Calu3 (cell line): ENCODE data around the gene CDC42SE2. TPM values are rescaled to one million over a fixed set of nuclear protein-coding genes. Genes with fewer than 3 reads are reported as not detected.

Experiments
- BruUV-seq: library from RNA; stranded (reverse); fragments of 400-500 nt; replicated peaks from 2 replicates; lab custom pipeline; 2021; lab: Mats Ljungman, UMichigan
- CTCF ChIA-PET: fragments of 300-600 bp; sonication (Branson Sonifier 250); formaldehyde crosslinking; loops from one replicate; lab custom pipeline; 2022; ENCODE audit warnings: antibody characterized with exemption; lab: Charles Lee
- DNase-seq: peaks from one replicate; pipeline ENCODE4 v3.0.0; 2022
- H3K27ac Mint-ChIP-seq: one replicate; pipeline ENCODE4 v1.8.0; 2022; ENCODE audit warnings: mixed read lengths; ENCODE audit not compliant: unreplicated experiment
- H3K27me3 Mint-ChIP-seq: one replicate; pipeline ENCODE4 v1.8.0; 2022; ENCODE audit warnings: mixed read lengths; ENCODE audit not compliant: unreplicated experiment
- H3K36me3 Mint-ChIP-seq: one replicate; pipeline ENCODE4 v1.8.0; 2022; ENCODE audit warnings: mild to moderate bottlenecking, moderate library complexity, mixed read lengths; ENCODE audit not compliant: insufficient read depth, unreplicated experiment
- H3K4me1 Mint-ChIP-seq: one replicate; pipeline ENCODE4 v1.8.0; 2022; ENCODE audit warnings: mild to moderate bottlenecking, low read depth, mixed read lengths; ENCODE audit not compliant: unreplicated experiment
- H3K4me3 Mint-ChIP-seq: one replicate; pipeline ENCODE4 v1.8.0; 2022; ENCODE audit warnings: mild to moderate bottlenecking, low read depth, moderate library complexity, mixed read lengths; ENCODE audit not compliant: unreplicated experiment
- H3K9me3 Mint-ChIP-seq: one replicate; pipeline ENCODE4 v1.8.0; 2022; ENCODE audit warnings: low read depth, mixed read lengths; ENCODE audit not compliant: unreplicated experiment
- intact Hi-C: fragments of 100-400 bp; cut with micrococcal nuclease; formaldehyde crosslinking; loops from one replicate; pipeline ENCODE4 v1.10.0; 2022; ENCODE audit not compliant: unreplicated experiment
- total RNA-seq: library from RNA; stranded (reverse); gene quantifications from 2 replicates; pipeline ENCODE4 v1.2.3, GENCODE V29; 2022
- TF ChIP-seq, protein P1 (sequence below): fragments of 200-600 bp; IDR thresholded peaks from one replicate; pipeline ENCODE4 v1.8.0; 2022; ENCODE audit warnings: antibody characterized with exemption; ENCODE audit not compliant: unreplicated experiment

Gene CDC42SE2
- total RNA-seq, 1 experiment from 2014 or later: 63.9 TPM

GRCh38 chr5:131289738-131290137, 25.9 kb downstream of the CDC42SE2 start:
- no TSS peak for BruUV-seq
- intact Hi-C loops: no loop called here
- Mint-ChIP-seq H3K27me3 (no peaks in the 10 kb centered on the region), H3K27ac (peak overlapping the region; percentile 48), H3K4me3 (peak overlapping the region; percentile 59), H3K36me3 (peaks cover 25% of the 10 kb centered on the region), H3K9me3 (no peaks in the 10 kb centered on the region), H3K4me1 (peaks cover 10% of the 10 kb centered on the region)
- CTCF ChIA-PET: interaction anchor here (0.7 kb wide), 3 partner anchors 30 to 461 kb away, joined by 3 to 4 read pairs (median 3); no protein-coding TSS in a partner anchor
- DNase-seq: no peak
- TF ChIP-seq, protein P1, sequence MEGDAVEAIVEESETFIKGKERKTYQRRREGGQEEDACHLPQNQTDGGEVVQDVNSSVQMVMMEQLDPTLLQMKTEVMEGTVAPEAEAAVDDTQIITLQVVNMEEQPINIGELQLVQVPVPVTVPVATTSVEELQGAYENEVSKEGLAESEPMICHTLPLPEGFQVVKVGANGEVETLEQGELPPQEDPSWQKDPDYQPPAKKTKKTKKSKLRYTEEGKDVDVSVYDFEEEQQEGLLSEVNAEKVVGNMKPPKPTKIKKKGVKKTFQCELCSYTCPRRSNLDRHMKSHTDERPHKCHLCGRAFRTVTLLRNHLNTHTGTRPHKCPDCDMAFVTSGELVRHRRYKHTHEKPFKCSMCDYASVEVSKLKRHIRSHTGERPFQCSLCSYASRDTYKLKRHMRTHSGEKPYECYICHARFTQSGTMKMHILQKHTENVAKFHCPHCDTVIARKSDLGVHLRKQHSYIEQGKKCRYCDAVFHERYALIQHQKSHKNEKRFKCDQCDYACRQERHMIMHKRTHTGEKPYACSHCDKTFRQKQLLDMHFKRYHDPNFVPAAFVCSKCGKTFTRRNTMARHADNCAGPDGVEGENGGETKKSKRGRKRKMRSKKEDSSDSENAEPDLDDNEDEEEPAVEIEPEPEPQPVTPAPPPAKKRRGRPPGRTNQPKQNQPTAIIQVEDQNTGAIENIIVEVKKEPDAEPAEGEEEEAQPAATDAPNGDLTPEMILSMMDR: no peak

DNA sequence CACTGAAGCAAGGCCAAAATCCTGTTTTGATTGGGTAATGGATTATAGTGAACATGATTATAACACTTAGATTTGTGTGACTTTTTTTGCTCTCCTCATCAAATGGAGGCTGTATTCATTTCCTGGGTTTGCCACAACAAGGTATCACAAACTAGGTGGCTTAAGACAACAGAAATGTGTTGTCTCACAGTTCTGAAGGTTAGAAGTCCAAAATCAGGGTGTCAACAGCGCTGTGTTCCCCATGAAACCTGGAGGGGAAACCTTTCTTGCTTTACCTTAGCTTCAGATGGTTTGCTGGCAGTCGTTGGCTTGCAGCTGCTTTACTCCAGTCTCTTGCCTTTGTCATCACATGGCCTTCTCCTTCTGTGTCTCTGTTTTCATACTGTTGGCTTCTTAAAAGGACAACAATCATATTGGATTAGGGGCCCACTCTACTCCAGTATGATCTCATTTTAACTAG, 32.4 kb downstream of the CDC42SE2 start:
- Mint-ChIP-seq H3K4me3 (no peak overlapping the region), H3K27me3 (no peaks in the 10 kb centered on the region), H3K9me3 (no peaks in the 10 kb centered on the region), H3K36me3 (peaks cover 15% of the 10 kb centered on the region), H3K4me1 (peaks cover 9% of the 10 kb centered on the region), H3K27ac (no peak overlapping the region)
- TF ChIP-seq, protein P1: no peak
- intact Hi-C loops: no loop called here
- CTCF ChIA-PET: no interaction called here
- no peak for DNase-seq
- no TSS peak for BruUV-seq

- Mint-ChIP-seq H3K4me1 (peaks cover 14% of the 10 kb centered on the region), H3K4me3 (no peak overlapping the region), H3K36me3 (peaks cover 15% of the 10 kb centered on the region), H3K27me3 (no peaks in the 10 kb centered on the region), H3K27ac (no peak overlapping the region), H3K9me3 (no peaks in the 10 kb centered on the region)
- intact Hi-C loops: no loop called here
- BruUV-seq: no TSS peak
- DNase-seq: no peak
- CTCF ChIA-PET: no interaction called here
- TF ChIP-seq, protein P1: no peak
These were observed 34.0 kb downstream of the CDC42SE2 start for GRCh38 chr5:131297886-131298285.

DNA sequence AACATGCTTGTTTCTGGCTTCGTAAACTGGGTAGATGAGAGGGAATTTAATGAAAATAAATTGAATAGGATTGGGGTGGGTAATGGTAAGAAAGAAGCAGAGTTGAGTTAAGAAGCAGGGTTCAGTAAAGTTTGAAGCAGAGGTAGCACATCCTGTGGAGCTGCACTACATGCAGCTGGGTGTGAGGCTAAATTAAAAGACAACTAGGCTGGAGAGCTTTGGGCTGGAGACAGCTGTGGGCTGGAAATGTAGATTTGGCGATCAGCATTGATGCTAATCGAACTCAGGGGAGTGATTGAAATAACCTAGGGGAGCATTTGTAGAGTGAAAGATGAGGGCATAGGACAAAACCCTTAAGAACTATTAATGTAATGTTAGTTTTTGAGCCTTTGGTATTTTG, 35.6 kb downstream of the CDC42SE2 start:
- peaks cover 17% of the 10 kb centered on the region for H3K4me1 Mint-ChIP-seq
- BruUV-seq: no TSS peak
- intact Hi-C loops: no loop called here
- H3K27ac Mint-ChIP-seq: no peak overlapping the region
- no peak for DNase-seq
- peaks cover 11% of the 10 kb centered on the region for H3K36me3 Mint-ChIP-seq
- H3K4me3 Mint-ChIP-seq: no peak overlapping the region
- no peaks in the 10 kb centered on the region for H3K9me3 Mint-ChIP-seq
- H3K27me3 Mint-ChIP-seq: no peaks in the 10 kb centered on the region
- CTCF ChIA-PET: no interaction called here
- TF ChIP-seq, protein P1: no peak
